ENCODE measurements around the gene ZSCAN29.

DNA sequence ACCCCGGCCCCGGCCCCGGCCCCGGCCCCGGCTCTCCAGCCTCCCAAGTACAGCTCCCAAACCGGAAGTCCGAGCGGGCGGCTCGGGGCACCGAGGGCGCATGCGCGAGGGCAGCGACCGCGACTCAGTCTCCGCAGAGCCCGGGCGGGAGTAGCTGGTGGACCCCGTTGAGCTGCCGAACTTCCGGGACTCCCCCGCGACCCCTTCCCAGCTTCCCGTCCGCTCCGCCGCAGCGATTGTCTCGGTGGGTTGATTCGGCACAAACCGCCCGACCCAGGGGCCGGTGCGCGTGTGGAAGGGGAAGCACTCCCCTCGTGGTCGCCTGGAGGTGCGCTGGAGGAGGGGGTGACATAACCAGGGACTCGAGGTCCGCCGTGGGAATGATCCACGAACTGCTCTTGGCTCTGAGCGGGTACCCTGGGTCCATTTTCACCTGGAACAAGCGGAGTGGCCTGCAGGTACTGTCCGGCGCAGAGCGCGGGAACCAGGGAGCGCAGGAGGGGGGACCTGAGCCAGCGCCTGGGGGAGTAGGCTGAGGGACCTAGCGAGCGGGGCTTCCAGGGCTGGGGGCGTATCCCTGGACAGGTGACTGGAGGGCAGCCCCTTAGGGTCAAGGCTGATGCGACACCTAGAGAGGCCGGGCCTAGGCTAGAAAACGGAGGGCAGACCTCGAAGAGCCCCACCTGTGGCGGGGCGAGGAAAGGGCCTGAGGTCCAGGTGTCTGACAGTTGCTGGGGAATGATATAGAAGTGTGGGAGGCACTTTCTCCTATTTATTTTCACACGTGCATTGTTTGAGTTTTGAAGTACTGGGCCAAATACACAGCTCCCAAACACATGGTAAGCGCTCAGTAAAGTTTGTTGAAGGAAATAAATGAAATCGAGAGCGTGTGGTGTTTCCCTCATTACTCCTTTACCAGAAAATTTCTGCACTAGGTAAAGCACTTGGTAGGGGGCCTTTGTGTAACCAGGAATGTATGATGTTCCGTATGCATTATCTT lies at the start of gene ZSCAN29, which contains the start of gene TUBGCP4:
- TF ChIP-seq, protein P1, sequence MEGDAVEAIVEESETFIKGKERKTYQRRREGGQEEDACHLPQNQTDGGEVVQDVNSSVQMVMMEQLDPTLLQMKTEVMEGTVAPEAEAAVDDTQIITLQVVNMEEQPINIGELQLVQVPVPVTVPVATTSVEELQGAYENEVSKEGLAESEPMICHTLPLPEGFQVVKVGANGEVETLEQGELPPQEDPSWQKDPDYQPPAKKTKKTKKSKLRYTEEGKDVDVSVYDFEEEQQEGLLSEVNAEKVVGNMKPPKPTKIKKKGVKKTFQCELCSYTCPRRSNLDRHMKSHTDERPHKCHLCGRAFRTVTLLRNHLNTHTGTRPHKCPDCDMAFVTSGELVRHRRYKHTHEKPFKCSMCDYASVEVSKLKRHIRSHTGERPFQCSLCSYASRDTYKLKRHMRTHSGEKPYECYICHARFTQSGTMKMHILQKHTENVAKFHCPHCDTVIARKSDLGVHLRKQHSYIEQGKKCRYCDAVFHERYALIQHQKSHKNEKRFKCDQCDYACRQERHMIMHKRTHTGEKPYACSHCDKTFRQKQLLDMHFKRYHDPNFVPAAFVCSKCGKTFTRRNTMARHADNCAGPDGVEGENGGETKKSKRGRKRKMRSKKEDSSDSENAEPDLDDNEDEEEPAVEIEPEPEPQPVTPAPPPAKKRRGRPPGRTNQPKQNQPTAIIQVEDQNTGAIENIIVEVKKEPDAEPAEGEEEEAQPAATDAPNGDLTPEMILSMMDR (IDR thresholded peaks at IDR 0.05): peak in 5 of 12 donors; percentile 15 to 39 (median 17)
- no peak for TF ChIP-seq POLR2A (IDR thresholded peaks at IDR 0.05)
